Erythroblast (primary cell): ENCODE results near the gene APBB2.

Experiments used
- GATA1 ChIP-seq: IDR thresholded peaks from 2 replicates; pipeline ENCODE4 v1.6.1; 2011; ENCODE audit warnings: low read depth, mild to moderate bottlenecking, control low read depth, low read length, moderate library complexity
- POLR2A ChIP-seq: IDR thresholded peaks from 2 replicates; pipeline ENCODE4 v1.6.1; 2011; ENCODE audit warnings: mild to moderate bottlenecking, low read length

GRCh38 chr4:41179498-41180195 lies 34.7 kb downstream of the APBB2 start:
- TF ChIP-seq POLR2A: no peak
- no peak for TF ChIP-seq GATA1
